Mammary epithelial cell (primary cell): ENCODE data around the gene CHST3.

Source experiments
- CTCF ChIP-seq, 2 donors: IDR thresholded peaks in 1 of 2; conservative IDR thresholded peaks in 1 of 2; 2 replicates each; pipeline ENCODE4 v1.5.1; 2011 to 2012; ENCODE audit warnings: inconsistent platforms in 2 of 2, low read length in 2 of 2, mild to moderate bottlenecking in 2 of 2, control low read depth in 1 of 2, low read depth in 1 of 2; ENCODE audit not compliant: insufficient read depth in 1 of 2; ENCODE audit errors: extremely low read depth in 1 of 2
- EZH2 ChIP-seq: IDR thresholded peaks from 2 replicates; pipeline ENCODE4 v1.6.1; 2012; ENCODE audit warnings: low read length, inconsistent platforms, borderline replicate concordance

DNA sequence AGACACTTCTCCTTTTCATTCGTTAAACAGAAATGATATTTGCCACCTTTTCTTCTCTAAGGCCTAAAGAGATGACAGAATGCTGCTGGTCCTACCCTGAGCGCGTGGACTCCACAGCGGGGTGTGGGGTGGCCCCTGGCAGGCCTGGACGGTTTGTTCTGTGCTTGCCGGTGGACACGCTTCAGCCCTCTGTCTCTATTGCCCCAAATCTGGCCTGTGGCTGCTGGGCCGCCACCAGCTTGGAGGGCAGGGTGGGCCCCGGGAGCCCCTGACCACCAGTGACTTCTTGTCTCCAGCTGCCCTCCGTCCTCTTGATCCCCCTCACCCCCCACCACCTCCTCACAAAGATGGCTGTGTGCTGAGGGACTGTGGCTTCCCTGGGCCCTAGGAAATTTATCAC lies 5.7 kb downstream of the CHST3 start:
- TF ChIP-seq CTCF (conservative IDR thresholded peaks at IDR 0.05 in 1 of 2, IDR thresholded peaks at IDR 0.05 in 1 of 2; ENCODE audit: extremely low read depth in 1 of 2, insufficient read depth in 1 of 2, low read depth in 1 of 2, low read length in 2 of 2), result no peak
- TF ChIP-seq EZH2, result no peak
